Osteoblast (primary cell): ENCODE data around the gene FAM180A. TPM values are rescaled to one million over a fixed set of nuclear protein-coding genes. Genes with fewer than 3 reads are reported as not detected.

ENCODE experiments used
- DNase-seq: peaks from one replicate; pipeline ENCODE4 v3.0.0; 2011; ENCODE audit warnings: low spot score, mixed read lengths; ENCODE audit not compliant: insufficient read length; ENCODE audit errors: missing footprints
- H2AFZ ChIP-seq: 2 replicates; pipeline ENCODE4 v1.6.0; 2011; ENCODE audit warnings: mild to moderate bottlenecking, low read length
- H3K27ac ChIP-seq: 2 replicates; pipeline ENCODE4 v1.5.1; 2011; ENCODE audit warnings: mild to moderate bottlenecking, low read depth, low read length, moderate library complexity
- H3K27me3 ChIP-seq: 2 replicates; pipeline ENCODE4 v1.6.0; 2012; ENCODE audit warnings: mild to moderate bottlenecking, control low read depth, inconsistent platforms, low read length, moderate library complexity; ENCODE audit not compliant: insufficient read depth
- H3K36me3 ChIP-seq: 2 replicates; pipeline ENCODE4 v1.5.1; 2011; ENCODE audit warnings: mild to moderate bottlenecking, low read length, control low read depth, moderate library complexity; ENCODE audit not compliant: insufficient read depth
- H3K4me1 ChIP-seq: 2 replicates; pipeline ENCODE4 v1.5.1; 2011; ENCODE audit warnings: mild to moderate bottlenecking, low read length, control low read depth, moderate library complexity; ENCODE audit not compliant: insufficient read depth
- H3K4me2 ChIP-seq: 2 replicates; pipeline ENCODE4 v1.6.0; 2011; ENCODE audit warnings: mild to moderate bottlenecking, low read length; ENCODE audit not compliant: insufficient read depth
- H3K4me3 ChIP-seq: fragments of 200-600 bp; sonication (generic); 3 replicates; pipeline ENCODE4 v1.5.1; 2012; ENCODE audit warnings: mild to moderate bottlenecking, low read length, inconsistent platforms; ENCODE audit not compliant: insufficient read depth
- H3K79me2 ChIP-seq: 2 replicates; pipeline ENCODE4 v1.6.0; 2012; ENCODE audit warnings: mild to moderate bottlenecking, low read length, control low read depth, inconsistent platforms; ENCODE audit not compliant: insufficient read depth
- H3K9me3 ChIP-seq: 2 replicates; pipeline ENCODE4 v1.5.1; 2011; ENCODE audit warnings: low read depth, low read length, control low read depth
- H4K20me1 ChIP-seq: 2 replicates; pipeline ENCODE4 v1.6.0; 2012; ENCODE audit warnings: mild to moderate bottlenecking, low read length, control low read depth; ENCODE audit not compliant: insufficient read depth
- total RNA-seq: library from RNA; depleted of rRNA; stranded (reverse); fragments of >200 nt; gene quantifications from 2 replicates; pipeline ENCODE4 v1.2.3, GENCODE V29; 2012
- TF ChIP-seq, protein P1 (sequence below): IDR thresholded peaks from 2 replicates; pipeline ENCODE4 v1.5.1; 2011; ENCODE audit warnings: mild to moderate bottlenecking, low read depth, low read length, moderate library complexity; ENCODE audit errors: extremely low read depth

Gene FAM180A
- total RNA-seq, 1 donor: 23.5 TPM

DNA sequence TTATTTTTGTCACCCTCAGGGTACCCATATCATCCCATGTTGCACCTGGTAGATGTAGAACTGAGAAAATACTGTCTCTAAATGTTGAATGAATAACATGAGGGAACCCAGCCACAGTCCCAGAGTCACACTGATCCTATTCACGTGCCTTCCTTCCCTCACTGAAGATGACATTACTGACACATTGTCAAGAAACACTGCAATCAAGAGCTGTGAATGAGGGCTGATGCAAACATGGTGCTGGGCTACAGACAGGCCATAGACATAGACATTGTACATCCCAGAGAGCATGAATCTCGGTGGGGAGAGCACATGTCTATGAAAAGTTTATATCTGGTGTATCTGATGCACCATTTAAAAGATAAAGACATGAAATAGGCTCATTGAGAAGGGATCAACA, 30.4 kb downstream of the FAM180A start:
- Histone ChIP-seq H3K4me2 (no peak overlapping the region), H3K4me3 (no peak overlapping the region), H3K36me3 (no peaks in the 10 kb centered on the region), H3K9me3 (no peaks in the 10 kb centered on the region), H3K27me3 (no peaks in the 10 kb centered on the region), H2AFZ (no peak overlapping the region), H3K4me1 (peaks cover 24% of the 10 kb centered on the region), H4K20me1 (no peaks in the 10 kb centered on the region), H3K79me2 (no peaks in the 10 kb centered on the region), H3K27ac (no peak overlapping the region)
- no peak for DNase-seq
- TF ChIP-seq, protein P1, sequence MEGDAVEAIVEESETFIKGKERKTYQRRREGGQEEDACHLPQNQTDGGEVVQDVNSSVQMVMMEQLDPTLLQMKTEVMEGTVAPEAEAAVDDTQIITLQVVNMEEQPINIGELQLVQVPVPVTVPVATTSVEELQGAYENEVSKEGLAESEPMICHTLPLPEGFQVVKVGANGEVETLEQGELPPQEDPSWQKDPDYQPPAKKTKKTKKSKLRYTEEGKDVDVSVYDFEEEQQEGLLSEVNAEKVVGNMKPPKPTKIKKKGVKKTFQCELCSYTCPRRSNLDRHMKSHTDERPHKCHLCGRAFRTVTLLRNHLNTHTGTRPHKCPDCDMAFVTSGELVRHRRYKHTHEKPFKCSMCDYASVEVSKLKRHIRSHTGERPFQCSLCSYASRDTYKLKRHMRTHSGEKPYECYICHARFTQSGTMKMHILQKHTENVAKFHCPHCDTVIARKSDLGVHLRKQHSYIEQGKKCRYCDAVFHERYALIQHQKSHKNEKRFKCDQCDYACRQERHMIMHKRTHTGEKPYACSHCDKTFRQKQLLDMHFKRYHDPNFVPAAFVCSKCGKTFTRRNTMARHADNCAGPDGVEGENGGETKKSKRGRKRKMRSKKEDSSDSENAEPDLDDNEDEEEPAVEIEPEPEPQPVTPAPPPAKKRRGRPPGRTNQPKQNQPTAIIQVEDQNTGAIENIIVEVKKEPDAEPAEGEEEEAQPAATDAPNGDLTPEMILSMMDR: no peak

DNA sequence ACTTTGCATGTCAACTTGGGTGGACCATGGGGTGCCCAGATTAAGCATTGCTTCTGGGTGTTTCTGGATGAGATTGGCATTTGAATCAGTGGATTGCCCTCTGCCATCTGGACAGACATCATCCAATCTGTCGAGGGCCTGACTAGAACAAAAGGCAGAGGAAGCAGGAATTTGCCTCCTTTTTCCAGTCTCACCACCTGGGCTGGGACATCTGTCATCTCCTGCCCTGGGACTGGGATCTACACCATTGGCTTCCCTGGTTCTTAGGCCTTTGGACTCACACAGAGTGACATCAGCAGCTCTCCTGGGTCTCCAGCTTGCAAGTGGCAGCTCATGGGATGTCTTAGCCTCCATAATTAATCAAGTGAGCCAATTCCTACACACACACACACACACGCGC, 30.9 kb downstream of the FAM180A start:
- Histone ChIP-seq H3K4me1 (peaks cover 24% of the 10 kb centered on the region), H3K4me3 (no peak overlapping the region), H3K27ac (no peak overlapping the region), H3K36me3 (no peaks in the 10 kb centered on the region), H3K4me2 (no peak overlapping the region), H3K27me3 (no peaks in the 10 kb centered on the region), H4K20me1 (no peaks in the 10 kb centered on the region), H2AFZ (no peak overlapping the region), H3K79me2 (no peaks in the 10 kb centered on the region), H3K9me3 (no peaks in the 10 kb centered on the region)
- TF ChIP-seq, protein P1: no peak
- no peak for DNase-seq

GRCh38 chr7:135716677-135717238, 31.9 kb downstream of the FAM180A start:
- no peaks in the 10 kb centered on the region for H3K79me2 ChIP-seq
- H2AFZ ChIP-seq: no peak overlapping the region
- H3K27ac ChIP-seq: peak overlapping the region; percentile 21
- peaks cover 24% of the 10 kb centered on the region for H3K4me1 ChIP-seq
- DNase-seq: peak; percentile 86
- TF ChIP-seq, protein P1: no peak
- H4K20me1 ChIP-seq: no peaks in the 10 kb centered on the region
- H3K4me2 ChIP-seq: peak overlapping the region; percentile 60
- H3K36me3 ChIP-seq: no peaks in the 10 kb centered on the region
- no peaks in the 10 kb centered on the region for H3K9me3 ChIP-seq
- no peaks in the 10 kb centered on the region for H3K27me3 ChIP-seq
- no peak overlapping the region for H3K4me3 ChIP-seq

GRCh38 chr7:135715673-135716072, 32.9 kb downstream of the FAM180A start:
- peaks cover 24% of the 10 kb centered on the region for H3K4me1 ChIP-seq
- no peaks in the 10 kb centered on the region for H3K27me3 ChIP-seq
- no peaks in the 10 kb centered on the region for H4K20me1 ChIP-seq
- H3K27ac ChIP-seq: no peak overlapping the region
- H3K36me3 ChIP-seq: no peaks in the 10 kb centered on the region
- TF ChIP-seq, protein P1: no peak
- no peak overlapping the region for H3K4me3 ChIP-seq
- H3K4me2 ChIP-seq: no peak overlapping the region
- no peak overlapping the region for H2AFZ ChIP-seq
- no peaks in the 10 kb centered on the region for H3K9me3 ChIP-seq
- no peaks in the 10 kb centered on the region for H3K79me2 ChIP-seq
- DNase-seq: no peak
